HG03571 (cell line): Measurements from ENCODE around the gene KCNQ1.

Experiments used
- ATAC-seq: cut with Tn5 transposase; IDR thresholded peaks from one replicate; pipeline ENCODE4 v1.9.1; 2021; ENCODE audit not compliant: unreplicated experiment

KCNQ1 gene

DNA sequence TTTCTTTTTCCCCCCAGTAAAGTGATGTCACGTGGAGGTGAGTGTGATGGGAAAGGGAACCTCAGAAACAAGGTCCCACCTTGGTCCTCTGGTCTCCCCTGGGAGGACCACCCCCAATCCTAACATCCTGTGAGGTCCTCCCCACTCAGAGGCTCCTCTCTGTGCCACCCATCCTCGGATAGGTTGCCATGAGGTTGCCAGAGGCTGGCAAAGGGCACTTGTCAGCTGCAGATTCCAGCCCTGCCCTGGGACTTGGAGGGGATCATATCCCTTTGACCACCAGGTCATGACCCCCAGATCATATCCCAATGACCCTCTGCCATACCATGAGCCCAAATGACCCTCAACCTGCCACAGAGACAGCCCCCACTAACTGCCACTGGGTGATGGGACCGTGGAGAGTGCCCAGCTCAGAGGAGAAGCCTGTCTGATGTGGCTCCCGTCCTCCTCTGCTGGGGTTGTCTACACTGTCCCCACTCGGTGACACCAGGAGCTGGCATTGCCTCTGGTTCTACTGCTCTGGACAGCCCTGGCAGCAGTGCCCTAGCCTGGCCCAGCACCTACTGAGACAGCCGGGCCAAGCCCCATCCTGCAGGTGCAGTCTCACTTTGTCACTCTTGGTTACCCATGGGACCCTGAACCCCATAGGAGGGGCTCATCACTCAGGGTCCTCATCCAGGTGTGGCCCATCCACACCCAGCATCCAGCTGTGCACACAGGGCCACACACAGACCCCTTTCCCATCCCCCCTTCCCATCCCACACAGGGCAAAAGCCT, 345.2 kb downstream of the KCNQ1 start:
- no peak for ATAC-seq

DNA sequence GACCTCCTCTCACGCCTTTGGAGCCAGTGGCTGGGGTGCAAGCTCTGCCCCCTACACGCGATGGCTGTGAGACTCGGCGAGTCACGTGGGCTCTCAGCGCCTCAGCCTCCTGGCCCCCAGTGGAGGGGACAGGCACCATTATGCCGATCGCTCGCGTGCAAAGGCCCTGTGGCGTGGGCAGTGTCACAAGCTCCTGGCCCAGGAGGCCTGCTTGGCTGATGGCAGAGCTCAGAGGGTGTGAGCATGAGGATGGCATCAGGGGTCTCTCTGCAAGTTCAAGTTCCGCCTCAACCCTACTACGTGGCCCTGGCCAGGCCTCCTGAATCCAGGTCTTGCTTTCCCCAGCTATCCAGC, 345.7 kb downstream of the KCNQ1 start:
- ATAC-seq: no peak

DNA sequence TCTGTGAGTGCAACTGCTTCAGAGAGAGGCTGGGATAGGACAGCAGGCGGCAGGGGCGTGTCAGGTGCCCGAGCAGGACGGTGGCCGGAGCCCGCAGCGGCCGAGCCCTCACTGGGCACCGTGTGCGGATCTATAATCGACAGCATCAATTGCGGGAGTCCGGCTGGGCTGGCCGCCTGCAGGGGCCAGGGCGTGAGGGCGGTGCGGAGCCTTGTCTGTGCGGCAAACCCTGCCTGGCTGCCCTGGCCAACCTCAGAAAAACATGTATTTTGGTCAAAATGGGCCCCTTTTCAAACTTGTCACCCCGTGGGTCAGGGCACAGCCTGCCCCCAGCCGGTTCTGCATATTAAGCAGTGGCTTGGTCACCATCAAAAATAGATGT, 346.3 kb downstream of the KCNQ1 start:
- no peak for ATAC-seq

DNA sequence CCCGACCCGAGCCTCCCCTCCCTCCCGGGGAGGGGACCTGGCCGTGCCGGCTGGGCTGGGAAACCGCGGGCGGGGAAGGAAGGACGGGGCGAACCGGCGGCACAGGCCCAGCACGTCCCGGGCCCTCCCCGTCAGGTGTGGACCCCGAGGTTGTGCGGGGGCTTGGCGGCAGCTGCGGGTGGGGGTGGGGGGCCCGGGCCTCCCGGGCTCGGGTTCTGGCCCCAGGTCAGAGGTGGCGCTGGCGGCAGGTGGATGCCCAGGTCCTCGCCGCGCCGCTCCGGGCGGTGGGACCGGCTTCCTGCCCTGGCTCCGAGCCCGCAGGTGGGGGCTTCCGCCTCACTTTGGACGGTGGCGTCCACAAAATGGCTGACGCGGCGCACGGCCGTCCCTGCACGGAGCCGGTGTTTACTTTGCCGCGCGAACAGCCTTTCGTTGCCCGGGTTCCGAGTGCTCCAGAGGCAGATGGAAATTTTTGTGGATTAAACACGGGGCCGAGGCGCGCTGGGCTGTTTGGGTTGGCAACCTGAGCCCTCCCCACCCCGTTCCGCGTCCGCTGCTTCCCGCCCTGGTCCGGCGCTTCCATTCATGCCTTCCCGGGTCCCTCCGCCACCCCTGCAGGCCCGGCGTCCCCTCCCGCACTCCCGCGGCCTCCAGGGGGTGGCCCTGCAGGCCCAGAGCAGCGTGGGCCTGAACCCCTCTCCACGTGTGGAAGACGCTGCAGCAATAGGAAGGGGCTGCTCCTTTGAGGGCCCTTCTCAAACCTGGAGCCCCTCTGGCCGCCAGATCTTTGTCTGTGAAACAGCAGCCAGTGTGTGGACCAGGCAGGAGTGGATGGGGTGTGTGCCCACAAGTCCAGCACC, 346.9 kb downstream of the KCNQ1 start:
- no peak for ATAC-seq

DNA sequence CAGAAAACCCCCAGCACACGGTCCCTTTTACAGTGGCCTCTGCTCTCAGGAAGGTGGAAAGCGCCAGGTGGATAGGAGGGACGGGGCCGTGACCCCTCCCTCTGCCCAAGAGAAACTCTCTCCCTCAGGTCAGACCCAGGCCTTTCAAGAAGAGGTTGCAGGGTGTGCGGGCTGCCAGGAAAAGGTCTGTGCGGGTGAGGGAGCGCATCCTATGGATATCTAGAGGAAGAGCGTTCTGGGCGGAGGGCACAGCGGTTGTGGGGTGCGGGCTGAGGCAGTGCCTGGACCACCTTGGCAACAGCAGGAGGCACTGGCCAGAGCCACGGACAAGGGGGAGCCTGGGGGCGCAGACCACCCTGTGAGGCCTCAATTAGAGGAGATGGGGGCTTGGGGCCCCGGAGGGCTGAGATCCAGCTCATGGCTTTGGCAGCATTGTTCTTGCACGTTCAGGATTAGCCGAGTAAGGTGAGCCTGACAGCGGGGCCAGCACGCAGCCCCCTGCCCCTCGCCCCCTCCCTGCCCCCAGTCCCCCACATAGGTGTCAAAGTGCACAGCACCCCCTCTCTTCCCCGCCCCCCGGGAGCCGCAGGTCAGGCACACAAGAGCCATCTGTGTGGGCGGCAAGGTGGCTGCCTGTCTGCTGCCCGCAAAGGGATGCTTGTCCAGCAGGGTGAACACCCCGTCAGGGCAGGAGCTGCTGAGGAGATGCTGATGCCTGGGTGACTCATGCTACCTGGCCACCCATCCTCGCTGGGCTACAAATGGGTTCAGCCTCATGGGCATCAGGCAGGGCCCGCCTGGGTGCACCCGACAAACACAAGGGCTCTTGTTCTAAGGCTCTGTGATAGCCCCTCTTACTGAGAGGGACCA, 347.8 kb downstream of the KCNQ1 start:
- no peak for ATAC-seq

DNA sequence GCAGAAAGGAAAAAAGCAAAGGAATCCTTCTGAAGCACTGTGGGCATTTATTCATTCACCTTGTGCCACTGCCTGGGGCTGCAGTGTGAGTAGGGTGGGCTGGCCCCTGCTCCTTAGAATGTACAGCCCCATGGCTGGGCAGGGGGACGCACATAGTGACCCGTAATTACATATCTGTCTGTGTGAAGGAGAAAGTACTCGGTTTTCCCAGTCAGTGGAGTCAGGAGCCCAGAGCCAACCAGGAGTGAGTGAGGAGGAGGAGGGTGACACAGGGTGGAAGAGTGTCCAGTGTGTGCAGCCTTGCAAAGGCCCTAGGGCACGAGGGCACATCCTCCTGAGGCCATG, 348.9 kb downstream of the KCNQ1 start:
- no peak for ATAC-seq

DNA sequence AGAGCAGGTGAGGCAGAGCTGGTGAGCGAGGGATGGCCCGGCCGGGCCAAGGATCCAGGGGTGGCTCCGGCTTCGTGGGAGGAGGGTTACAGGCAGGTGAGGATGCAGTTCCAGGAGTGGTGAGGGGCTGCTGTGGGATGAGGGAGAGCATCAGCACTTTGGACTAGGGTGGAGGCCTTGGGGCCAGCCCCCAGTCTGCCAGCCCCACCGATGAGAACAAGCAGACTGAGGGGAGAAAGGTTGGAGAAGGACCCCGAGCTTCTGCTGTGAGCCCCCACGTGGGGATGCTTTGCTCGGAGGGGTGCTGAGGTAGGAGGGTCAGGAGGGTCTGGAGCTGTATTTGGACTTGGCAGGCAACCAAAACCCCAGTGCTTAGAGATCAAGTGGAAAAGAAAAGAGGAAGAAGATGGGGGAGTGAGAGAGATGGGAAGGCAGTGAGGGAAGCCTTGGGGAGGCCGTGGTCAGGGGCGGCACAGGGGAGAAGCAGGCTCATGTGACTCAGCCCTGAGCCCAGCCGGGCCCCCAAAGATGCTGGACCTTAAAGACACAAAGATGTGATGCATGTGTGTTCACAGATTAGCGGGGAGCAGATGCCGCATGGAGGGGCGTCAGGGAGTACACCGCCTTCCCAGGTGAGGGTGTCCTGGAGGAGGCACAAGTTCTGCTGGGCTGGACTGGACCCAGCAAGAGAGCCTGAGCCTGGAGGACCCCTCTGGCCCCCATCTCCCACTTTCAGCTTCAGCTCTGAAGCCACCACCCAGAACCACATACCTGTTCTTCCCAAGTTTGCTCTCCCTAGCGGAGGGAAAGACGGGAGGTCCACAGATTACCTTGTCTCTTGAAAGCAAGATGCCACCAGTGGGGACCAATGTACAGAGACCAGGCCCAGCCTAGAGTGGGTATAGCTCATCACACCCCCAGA, 349.5 kb downstream of the KCNQ1 start:
- no peak for ATAC-seq

DNA sequence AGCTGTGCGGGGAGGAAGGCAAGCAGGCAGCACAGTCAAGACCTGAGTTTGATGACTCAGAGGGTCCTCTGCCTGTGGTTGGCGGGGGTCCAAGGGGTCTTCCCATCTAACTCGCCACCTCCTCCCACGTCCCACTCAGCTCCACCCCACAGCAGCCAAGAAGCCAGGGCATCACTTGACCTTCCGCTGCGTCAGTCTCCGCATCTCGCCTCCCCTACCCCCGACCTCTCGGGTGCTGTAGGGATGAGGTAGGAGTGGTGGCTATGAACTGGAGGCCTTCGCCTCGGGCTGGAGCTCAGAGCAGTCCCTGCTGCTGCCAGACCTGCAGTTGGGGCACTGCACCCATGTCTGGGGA, 350.1 kb downstream of the KCNQ1 start:
- ATAC-seq: no peak

DNA sequence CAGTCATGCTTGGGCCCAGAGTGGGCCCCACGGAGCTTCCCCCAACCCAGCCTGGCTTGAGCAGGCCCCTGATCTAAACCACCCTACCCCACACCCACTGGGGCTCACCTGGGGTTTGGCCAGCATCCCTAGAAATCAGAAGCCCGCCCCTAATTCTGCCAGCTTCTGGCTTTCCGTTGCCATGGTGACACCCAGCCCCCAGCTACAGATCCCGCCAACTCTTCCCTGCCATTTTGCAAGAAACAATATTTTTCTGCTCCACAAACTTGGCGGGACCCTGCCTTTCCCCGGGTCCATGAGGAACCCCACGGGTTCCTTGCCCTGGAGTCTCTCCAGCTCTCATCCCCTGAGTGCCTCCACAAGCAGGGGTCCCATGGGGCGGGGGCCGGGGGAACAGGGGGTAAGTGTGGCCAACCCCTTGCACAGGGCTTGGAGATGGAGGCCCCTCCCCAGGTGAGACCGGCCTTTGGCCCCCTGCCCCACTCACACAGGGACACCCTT, 350.7 kb downstream of the KCNQ1 start:
- ATAC-seq: no peak

DNA sequence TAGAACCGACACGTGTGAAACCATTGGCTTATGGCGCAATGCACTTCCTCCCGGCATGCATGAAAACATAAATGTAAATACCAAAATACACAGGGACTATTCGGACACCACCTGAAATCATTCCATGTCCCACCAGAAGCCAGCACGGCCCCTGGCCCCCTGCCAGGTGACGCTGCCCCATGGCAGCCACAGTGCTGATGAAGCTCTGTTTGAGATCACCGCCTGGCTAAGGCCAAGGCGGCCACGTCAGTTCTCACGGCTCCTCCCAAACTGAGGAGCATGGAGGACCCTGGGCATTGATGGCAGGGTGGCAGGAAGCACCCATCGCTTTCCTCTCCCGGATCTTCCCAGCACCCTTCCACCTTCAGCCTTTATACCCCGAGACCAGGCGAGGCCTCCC, 351.3 kb downstream of the KCNQ1 start:
- no peak for ATAC-seq

DNA sequence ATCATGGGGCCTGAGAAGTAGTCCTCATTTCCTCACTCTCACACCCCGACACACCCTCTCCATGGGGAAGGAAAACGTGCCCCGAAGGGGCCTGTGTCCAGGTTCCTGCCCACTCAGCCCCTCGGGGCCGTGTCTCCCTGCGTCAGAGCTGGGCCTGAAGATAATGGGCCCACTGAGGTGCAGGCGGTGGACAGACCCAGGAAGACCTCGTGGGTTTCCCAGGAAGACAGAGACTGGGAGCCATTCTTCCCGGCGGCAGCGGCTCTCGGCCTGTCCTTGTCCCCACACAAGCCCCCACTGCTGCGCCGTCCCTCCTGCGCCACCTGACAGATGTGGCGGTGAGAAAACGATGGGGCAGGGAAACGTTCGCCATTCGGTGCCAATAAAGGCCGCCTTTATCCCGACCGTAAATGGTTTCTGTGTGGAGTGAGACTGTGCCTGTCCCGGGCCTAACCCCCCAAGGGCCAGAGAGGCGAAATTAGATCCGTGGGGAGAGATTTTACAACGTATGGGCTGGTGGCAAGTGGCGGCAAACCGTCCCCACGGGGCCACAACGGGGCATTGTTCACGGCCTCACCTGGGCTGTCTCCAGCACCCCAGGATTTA, 351.8 kb downstream of the KCNQ1 start:
- no peak for ATAC-seq

DNA sequence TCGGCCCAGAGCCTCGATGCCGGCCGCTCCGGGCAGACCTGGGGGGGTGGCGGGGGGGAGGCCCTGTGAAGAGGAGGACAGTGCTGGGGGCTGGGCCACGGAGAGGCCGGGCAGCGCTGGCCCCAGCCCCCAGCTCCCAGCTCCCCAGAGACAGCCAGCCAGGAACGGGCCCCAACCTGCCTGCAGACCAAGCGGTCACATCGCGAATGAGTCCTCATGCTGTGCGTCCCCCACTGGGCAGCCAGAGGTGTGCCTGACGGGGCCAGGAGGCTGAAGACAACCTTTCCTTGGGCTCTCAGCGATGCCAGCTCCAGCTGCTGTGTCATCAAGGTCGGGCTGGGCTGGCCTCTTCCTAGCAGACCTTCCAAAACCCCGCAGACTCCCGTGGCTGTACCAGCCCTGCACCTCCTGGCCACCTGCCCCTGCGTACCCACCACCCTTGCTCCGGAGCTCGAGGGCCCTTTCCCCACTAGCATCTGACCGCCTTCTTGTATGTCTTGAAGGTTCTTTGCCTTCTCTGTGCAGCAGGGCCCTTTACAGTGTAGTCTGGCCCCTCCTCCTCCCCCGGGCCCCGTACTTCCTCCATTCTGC, 352.4 kb downstream of the KCNQ1 start:
- no peak for ATAC-seq

DNA sequence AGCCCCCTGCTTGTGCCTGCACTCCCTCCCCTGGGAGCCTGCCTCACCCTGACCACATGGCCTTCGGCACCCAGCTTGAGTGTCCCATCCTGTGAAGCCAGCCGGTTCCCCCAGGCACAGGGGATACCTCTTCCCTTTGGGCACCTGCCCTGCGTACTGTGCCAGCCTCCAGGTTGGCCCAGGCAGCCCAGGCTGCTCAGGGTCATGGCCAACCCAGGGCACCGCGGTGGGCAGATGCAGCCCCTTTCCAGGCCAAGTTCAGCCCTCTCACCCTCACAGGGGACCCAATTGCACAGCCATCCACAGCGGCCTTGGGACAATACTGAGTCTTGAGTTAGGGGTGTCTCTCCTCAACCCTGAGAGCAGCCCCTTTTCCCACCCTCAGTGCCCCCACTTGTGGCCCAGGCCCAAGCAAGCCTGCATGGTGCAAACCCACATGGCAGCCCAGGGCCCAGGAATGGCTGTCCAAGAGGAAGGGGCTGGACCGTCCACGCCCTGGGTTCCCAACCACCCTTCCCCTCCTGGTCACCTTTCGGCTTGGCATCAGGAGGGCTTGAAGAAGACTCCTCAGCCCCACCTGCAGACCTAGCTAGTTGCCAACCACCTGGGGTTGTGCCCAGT, 353.0 kb downstream of the KCNQ1 start:
- ATAC-seq: no peak

DNA sequence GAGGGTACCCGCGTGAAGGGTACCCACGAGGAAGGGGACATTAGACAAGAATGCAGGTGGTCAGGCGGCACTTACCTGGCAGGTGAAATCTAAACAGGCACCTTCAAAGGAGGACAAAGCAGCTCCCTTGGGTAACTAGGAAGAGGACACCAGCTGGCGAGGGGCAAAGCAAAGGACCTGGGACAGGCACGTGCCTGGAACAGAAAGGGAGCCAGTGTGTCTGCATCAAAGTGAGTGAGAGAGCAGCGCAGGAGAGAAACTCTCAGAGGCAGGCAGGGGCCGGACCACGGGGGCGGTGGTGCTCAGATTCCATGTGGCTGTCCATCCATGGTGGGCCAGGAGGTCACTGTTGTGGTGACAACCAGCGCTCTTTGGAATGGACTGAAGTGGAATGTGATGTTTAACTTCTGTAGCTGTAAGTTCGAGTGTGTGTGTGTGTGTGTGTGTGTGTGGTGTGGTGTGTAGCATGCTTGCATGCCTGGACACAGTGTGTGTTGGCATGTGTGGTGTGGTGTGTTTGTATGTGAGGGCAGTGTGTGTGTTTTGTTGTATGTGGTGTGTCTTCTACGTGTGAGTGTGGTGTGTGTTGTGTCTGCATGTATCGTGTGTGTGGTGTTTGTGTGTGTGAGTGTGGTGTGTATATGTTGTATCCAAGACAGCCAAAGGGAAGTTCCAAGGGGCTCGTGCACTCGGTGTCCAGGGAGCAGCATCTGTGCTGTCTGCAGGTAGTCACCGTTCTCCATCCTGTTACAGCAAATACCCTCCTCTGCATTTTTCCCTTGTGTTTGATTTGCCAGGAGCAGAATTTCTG, 354.3 kb downstream of the KCNQ1 start:
- ATAC-seq: no peak

DNA sequence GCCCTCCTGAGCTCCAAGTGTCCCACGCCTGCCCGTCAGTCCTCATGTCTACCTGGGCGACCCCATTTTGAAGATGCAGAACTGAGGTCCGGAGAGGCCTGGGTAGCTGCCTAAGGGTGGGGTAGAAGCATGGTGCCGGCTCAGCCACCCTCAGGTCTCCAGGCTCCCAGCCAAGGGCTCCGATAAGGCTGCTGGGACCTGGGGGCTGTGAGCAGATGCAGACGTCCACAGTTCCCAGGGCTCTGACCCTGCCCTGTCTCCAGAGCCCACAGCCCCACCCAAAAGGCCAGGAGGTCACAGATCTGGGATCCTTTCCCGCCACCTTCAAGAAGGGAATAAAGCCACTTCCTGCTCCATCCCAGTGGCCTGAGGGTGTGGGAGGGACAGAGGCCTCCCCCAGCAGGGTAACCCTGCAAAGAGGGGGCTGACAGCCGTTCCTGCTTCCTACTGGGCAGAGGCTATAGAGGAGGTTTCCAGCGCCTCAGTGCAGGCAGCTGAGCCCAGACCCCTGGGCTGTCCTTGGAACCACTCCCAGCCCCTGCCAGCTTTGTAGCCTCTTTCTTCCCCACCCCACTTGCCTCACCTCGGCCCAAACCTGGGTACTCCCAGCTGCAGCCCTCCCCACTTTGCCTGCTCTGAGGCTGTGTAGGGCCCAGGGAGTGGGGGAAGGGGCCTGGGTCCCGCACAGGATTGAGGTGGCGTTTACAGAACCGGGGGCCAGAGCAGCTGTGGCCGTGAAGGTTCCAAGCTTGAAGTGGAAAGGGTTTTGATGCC, 355.3 kb downstream of the KCNQ1 start:
- no peak for ATAC-seq

DNA sequence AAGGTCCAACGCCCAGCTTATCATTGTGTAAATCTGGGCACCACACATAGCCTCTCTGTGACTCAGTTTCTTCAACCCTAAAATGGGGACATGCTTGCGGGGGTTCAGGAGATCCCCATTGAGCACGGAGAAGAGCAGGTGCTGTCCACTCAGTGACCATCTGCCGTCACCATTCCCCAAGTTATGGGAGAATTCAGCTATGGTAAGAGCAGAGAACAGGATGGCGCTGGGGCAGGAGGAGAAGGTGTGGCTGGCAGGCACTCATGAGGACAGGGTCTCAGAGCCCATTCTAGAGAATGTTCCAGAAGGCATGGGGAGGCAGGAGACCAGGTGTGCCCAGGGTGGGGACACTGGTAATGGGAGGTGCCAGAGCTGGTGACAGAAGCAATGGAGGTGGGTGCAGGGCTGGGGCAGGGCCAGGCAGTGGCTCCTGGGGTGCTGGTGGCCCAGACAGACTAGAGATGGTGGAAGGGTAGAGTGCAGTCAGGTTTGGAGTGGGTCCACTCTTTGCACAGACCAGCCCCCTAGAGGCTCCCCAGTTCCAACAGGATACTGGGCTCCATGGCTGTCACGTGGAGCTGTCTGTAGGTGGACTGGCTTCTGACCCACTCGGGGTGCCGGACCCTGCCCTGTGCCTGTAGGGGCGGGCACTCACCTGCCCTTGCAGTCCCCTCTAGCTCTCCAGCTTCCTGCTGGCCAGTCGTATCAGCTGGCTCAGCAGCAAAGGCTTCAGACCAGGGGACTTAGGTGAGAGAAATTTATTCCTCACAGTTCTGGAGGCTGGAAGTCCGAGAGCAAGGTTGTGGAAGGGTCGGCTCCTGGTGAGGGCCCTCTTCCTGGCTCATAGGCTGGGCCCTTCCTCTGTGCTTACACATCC, 356.1 kb downstream of the KCNQ1 start:
- ATAC-seq: no peak
